CD4-positive, alpha-beta T cell treated with Interleukin-4 for 4 hours (primary cell): ENCODE results near the gene ZNF330.
"Not testable (repeated sequence)": the region's sequence is repeated elsewhere in the genome, so short reads cannot be mapped to it uniquely, and the experiment has no call there.

Experiments
- DNase-seq: peaks from one replicate; pipeline ENCODE4 v3.0.0-alpha.2; 2020

The ZNF330 gene

DNA sequence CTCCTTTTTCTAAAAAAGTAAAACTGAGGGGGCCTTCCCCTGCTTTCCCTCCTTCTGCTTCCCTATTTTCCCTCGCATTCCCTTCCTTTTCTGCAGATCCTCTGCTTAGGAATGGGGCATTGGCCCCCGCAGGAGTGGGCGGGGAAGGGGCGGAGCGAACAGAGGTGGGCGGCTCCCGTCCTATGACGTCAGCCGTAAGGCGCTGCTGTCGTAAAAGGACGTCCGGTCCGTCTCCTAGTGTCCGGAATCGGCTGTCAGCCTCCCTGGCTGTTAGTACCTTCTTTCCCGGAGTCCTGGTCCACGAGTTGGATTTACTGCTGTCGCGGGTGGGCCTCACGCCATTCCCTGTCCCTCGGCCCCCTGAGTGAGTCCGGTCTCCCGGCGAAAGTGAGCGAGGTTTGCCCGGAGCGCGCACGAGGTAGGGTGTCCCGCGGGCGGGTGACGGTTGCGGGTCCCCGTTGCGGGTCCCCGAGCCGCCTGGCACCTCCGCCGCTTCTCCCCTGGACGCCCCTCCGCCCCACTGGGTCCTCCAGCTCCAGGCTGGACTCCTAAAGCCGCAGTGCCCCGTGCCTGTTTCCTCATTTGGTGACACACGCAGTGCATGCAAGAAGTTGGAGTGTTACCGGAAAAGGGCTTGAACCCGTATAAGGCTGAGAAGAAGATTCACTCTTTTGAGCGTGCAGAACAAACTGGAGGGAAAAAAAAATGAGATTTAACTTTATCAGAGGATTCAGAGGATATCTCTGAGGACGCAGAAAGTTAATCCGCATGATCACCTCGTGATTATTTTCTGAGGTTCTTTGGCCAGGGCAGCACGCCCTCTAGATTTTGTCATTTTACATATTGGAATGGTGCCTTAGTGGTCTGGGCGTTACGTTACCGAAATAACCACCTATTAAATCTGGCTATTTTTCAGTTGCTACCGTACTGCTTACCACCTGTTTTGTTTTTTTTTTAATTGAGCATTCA, at the start of gene ZNF330:
Gene ZNF330, plus strand, starts transcription at position 205 of the 969 bp plus-strand sequence. CDS start 1,477 bp downstream, outside the sequence.
- peak; percentile 84 for DNase-seq

DNA sequence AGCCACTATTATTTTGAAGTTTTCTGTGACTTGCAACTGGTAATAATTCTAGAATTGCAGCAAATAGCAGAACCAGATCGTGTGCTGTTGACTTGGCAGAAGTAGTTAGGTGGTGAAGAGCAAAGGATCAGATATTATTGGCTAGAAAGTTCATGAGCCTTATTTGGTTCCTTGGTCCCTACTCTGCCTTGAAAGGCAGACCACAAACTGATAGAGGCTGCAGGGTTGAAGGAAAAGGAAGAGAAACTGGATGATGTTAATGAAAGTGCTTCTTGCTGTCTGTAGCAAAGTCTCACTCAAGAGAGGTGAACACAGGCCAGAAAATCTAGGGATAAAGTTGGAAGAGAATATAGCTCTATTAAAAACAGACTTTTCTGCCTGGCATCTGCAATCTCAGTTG, 46.2 kb upstream of the ZNF330 start:
- DNase-seq: no peak

DNA sequence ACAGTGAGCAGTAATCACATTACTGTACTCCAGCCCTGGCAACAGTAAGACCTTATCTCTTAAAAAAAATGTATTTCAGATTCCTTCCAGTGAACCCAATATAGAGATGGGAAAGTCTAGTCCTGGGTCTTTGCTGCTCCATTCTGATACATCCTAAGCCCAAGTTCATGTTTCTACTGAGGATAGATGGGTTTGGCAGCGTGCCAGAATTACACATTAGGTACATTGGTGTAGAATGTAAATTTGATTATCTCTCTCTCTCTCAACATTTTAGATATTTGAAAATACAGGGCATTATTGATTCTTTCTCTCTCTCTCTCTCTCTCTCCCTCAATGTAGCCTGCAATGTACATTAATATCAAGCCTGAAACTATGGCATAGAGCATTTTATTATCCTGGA, 43.5 kb upstream of the ZNF330 start:
- no peak for DNase-seq

DNA sequence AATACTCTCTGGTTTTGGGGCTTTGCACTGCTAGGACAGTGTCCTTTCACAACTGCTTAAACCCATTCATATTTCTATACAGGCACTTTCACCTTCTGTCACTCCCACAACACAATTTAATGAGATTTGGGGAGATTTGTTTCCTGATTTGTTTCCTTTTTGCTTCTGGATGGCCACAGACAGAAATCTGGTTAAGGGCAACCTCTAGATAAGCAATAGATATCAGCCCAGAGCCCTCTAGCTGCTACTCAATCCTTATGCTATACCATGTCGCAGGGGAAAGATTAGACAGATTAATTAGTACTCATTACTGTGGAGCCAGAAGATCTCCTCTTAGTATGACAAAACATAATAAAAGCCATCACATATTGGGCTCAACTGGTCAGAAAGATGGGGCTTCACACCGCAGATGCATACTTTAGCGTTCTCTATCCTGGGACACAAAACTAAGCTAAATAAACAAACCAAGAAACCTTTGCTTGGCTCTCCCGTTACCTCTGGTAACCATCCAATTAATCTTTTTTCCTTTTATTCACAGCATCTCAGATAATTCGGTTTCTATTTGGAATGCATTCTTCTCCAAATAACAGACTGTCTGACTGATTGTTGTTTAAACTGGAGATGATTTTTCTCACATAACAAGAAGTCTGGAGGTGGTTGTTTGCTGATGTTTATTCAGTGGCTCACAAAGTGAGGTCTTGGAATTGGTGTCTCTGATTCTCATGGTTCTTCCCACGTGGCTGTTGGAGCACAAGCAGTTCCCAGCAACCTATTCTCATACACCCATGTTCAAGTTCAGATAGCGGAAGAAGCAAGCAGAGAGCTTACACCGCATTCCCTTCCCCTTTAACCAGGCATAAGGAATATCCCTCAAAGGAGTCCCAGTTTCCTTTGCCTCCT, 41.0 kb upstream of the ZNF330 start:
- no peak for DNase-seq

DNA sequence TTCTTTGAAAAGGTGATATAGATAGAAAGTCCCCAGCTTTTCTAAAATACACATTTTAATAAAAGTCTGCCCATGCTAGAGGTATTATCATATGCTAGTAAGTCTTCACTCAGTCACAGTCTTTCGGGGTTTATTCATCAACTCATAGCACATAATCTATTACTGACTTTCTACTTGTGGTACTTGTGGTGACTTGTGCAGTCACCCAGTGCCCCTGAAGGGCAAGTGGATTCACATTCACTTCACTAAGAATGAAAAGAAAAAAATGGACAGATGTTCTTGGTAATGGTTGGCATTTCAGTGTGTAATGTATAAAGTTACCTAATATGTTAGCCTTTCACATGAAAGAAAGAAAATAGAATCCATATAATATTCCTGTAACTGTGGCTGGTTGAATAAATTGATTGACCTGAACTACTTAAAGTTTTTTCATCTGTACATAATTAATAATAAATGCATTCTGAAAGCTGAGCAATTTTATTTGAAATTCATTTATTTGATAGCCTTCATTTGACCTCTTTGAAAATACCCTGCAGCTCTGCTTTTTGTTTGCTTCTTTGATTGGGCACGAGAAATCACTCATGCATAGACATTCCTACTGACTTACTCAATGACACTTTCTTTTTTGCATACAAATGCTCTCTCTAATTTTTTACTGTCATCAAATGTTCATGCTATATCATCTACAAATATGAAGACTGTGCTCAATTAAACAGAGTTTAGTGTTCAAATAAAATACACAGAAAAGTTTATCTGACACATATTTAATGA, 39.5 kb upstream of the ZNF330 start:
- DNase-seq: no peak

DNA sequence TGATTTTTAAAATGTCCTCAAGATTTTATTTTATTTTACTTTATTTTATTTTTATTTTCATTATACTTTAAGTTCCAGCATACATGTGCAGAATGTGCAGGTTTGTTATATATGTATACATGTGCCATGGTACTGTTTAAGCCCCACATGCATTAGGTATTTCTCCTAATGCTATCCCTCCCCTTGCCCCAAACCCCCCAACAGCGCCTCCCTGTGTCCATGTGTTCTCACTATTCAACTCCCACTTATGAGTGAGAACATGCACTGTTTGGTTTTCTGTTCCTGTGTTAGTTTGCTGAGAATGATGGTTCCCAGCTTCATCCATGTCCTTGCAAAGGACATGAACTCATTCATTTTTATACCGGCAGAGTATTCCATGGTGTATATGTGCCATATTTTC, 37.2 kb upstream of the ZNF330 start:
- not testable (repeated sequence) for DNase-seq

DNA sequence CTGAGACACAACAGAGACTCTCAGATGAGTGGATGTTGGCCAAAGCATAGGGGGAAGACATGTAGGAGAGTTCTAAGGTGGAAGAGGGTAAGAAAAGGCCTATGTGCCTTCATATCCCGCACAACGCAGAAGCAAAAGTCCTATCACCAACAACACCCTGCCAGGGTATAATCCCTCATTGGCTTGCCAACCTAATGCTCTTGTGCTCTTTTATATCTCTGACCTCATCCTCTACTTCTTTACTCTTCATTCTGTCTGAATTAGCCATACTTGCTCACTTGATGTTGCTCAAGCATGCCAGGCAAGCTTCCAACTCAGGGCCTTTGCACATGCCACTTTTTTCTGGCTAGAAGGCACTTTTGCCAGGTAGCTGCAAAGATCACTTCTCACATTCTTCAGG, 28.1 kb upstream of the ZNF330 start:
- DNase-seq: no peak

DNA sequence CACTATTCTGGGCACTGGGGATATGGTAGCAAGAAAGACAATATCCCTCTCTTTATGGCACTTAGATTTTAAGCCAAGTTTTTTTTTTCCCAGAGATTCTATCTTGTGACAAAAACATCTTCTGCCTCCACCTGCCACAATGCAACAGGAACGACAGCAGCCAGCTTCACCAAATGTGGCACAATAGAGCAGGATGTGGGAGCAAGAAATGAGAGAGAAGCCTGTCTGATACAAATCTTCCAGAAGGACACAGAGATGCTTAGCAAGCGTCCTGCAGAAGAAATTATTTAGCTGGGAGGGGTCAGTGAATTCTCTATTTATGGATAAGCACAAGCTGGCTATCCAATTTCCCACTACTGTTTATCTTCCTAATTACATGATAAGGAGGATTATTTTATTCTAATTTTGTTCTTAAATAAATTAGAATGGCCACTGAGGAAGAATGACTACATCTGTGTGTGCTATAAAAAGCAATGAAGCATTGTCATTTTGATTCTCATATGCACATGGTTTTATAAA, 27.1 kb upstream of the ZNF330 start:
- DNase-seq: no peak

DNA sequence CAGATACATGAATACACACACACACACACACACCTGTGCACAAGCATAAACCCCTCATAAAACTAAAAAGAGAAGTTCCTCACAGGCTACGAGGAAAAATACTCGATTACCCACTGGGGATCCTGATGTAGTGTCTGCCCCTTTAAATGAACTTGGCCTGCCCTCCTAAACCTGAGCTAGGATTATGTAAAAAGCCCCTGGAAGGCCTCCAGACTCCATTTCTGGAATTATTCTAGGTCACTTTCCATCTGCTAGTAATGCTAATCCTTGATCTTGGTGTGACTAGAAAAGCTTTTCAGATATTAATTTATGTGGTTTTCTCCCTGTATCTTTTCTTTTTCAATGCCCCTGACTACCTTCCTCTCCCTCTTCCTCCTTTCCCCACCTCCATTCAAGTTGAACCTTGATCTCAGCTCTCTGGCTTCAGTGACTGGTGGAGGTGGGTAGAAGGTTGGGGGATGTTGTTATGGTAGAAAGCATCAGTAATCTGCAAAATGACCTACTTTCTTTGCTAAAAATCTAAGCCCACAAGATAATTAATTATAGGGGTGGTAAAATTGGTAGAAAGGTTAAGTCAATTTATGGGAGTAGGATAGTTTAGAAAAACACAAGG, 25.5 kb upstream of the ZNF330 start:
- DNase-seq: no peak

DNA sequence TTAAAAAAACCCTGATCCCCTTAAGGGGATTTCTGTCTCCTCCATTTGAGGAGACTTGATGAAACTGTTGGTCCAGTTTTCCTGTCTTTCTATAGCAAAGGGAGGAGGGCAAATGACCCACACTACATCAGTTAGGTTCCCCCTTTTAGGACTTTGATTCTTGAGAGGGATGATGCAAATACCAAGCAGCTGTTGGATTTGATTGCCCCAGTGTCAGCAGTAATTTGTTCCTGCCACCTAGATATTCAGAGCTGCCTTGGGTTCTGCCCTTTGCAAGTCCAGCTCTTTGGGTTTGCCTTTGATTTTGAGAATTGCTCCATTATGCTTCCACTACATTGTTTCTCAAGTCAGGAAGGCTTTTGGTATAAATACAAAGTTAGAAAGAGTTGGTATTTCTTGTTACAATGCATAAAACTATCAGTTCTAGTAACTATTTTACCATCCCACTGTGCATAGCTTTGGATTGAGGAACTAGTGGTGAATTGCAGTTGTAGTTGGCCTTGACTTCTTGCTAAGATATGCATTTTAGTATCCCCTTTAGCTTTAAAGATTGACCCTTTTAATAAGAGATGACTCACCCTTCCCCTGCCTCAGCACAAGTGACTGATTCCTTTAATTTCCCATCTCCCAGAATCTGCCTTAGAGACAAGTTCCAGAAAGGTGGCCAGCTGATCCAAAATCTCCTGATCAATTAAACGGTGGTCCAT, 24.3 kb upstream of the ZNF330 start:
- DNase-seq: no peak

DNA sequence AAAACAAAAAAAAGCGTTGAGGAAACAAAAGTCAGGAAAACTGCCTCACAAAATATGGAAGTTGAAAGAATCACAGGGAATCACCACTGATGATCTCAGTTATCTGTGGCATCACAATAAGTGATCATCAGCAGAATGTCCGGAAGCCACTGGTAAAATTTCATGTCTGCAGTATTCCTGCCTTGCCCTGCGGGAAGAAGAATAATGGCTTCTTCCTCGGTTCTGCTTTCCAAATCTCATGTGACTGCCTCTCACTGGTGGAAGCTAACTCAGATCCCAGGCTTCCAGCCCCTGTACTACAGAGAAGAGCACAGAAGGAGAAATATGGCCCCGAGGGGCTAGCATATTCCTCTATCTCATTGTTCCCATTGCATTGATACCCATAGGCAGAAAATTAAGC, 12.7 kb upstream of the ZNF330 start:
- DNase-seq: no peak

DNA sequence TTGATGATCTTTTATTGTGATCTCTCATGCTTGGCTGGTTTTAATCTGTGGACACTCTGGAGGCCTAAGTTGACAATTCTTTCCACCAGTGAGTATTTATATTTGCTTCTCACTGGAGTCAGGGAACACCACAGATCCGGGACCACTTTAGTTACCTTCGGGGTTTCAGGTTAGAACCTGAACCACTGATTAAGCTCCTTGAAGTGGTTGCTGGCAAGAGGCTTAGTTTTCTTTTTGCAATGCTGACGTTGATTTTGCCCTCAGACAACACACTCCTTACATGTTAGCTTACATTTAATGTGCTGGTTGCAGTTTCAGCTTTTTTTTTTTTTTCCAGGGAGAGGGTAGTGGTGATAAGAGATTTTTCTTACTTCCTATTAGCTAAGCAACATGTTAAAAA, 10.5 kb upstream of the ZNF330 start:
- DNase-seq: no peak

DNA sequence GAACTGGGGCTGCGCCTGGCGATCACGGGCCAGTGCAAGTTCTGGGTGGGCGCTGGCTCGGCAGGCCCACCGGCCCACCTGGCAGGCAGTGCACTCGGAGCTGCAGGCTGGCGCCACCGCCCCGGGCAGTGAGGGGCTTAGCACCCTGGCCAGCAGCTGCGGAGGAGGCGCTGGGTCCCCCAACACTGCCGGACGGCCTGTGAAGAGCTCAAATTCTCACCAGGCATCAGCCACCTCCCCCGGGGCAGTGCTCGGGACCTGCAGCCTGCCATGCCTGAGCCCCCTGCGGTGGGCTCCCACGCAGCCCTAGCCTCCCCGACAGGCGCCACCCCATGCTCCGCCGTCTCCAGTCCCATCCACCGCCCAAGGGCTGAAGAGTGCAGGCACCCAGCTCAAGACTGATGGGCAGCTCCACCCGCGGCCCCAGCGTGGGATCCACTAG, 7.1 kb upstream of the ZNF330 start:
- no peak for DNase-seq

DNA sequence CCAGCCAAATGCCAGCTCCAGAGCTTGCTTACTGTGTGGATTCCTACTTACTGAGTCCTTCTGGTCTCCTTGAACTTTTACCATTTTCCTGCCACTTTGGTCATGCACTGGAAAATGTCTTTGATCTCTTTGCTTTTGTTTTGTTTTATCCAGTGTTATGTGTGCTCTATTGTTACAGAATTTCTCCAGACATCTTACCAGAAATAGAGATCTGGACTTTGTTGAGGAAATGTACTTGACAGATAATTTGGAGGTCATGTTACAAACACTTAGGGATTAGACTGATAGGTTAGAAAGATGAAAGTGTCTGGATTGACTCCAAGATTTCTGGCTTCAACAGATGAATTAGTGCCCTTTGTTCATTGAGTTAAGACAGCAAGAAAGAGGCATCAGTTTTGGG, 5.7 kb upstream of the ZNF330 start:
- DNase-seq: no peak

DNA sequence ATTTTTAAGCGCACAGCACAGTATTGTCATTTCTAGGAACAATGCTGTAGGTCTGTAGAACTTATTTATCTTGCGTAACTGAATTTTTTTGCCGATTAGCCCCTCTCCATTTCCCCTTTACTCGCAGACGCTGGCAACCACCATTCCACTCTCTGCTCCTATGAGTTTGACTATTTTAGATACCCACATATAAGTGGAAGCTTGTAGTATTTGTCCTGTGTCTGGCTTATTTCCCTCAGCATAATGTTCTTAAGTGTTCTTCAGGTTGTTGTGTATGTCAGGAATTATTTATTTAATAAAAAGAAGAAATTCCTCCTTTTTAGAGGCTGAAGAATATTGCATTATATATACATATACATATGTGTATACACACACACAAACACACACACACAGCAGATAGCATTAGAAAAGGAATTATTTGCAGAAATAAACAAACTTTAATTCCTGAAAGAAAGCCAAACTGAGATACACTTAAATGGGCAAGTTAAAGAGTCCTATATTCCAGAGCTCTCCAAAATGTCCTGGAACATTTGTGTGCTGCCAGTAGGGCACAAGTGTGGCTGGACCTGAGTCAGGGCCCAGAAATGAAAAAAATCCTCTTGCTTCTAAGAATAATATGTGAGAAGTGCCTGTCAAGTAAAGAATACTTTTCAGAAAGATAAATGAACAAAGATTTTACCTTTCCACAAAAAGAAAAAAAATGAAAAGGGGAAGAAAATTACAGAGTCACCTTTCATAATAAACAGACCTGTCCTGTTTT, 4.5 kb upstream of the ZNF330 start:
- no peak for DNase-seq

DNA sequence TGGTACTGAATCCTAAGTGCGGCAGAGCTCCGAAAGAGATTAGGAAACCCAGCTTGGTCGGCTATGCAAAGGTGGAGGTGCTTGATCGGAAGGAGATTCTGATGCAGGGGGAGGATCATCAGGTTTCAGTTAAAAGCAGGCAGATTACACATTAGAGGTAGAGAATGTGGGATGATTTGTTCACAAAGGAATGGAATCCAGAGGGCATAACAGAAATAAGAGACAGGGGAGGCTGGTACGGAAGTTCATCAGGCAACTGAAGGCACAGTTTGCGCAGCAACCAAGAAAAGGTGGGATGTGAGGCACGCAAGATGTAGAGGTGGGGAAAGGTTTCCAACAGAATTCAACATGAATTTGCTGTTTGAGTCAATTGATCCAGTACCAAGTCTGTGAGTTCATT, 424 bp upstream of the ZNF330 start:
- DNase-seq: no peak

DNA sequence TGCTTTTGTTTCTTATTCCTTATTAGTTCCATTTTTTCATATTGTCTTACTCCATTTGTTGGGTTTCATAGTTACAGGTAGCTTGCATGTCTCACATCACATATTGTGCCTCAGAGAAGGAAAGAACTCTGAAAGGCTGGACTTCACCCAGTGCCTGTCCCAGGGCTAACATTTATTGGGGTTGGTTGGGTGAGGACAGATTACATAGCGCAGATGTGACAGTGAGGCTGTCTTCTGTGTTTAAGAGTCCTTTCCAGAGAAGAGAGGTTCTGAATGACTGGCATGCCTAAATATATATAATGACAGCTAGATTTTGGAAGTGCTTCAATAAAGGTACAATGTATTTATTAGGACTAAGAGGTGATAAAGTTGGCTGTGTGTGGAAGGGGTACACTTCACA, 2.7 kb downstream of the ZNF330 start:
- DNase-seq: no peak

DNA sequence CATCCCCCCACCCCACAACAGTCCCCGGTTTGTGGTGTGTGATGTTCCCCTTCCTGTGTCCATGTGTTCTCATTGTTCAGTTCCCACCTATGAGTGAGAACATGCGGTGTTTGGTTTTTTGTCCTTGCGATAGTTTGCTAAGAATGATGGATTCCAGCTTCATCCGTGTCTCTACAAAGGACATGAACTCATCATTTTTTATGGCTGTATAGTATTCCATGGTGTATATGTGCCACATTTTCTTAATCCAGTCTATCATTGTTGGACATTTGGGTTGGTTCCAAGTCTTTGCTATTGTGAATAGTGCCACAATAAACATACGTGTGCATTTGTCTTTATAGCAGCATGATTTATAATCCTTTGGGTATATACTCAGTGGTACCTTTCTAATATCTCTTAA, 6.6 kb downstream of the ZNF330 start:
- DNase-seq: not testable (repeated sequence)

DNA sequence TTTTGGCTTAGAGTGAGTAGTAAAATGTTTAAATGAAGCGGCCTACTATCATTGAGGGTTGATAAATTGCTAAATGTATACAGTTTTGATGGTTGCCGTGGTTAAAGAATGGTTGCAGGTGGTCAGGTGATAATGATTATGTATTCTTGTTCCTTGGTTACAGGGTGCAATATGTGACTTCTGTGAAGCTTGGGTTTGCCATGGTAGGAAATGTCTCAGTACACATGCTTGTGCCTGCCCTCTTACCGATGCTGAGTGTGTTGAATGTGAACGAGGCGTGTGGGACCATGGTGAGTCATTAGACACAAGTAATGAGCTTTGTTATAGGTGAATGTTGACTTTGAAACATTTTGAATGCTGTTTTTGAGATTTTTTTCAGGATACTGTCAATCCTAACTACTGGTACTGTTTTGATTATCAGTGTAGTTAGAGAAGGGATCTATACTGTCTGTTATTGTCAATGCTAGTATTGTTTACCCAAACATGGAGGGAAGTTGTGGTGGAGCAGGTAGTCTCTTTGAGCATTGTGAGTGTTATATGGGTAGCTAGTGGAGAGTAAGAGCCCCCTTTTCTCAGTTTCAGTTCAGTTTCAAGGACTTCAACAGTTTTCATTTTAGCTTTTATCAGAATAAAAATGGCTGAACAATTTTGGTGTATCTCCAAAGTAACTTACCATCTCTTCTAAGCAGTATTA, 8.9 kb downstream of the ZNF330 start:
- no peak for DNase-seq

DNA sequence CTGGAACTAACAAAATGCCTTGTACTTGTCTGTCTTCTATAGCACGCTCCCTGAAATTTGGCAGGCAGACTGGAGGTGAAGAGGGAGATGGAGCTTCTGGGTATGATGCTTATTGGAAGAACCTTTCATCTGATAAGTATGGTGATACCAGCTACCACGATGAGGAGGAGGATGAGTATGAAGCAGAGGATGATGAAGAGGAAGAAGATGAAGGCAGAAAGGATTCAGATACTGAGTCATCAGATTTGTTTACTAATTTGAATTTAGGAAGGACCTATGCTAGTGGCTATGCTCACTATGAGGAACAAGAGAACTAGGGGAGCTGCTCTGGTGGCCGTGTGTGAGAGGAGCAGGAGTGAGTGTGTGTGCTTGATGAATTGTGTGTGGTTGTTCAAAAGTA, 13.0 kb downstream of the ZNF330 start:
- DNase-seq: no peak
